IMR-90 (cell line): ENCODE measurements around the gene TPCN1. TPM values are rescaled to one million over a fixed set of nuclear protein-coding genes. Genes with fewer than 3 reads are reported as not detected.

ENCODE experiments used
- ATAC-seq: fragments of 200-7000 bp; cut with Tn5 transposase; 2 replicates; pipeline ENCODE4 v1.9.1; 2020; ENCODE audit warnings: low read depth, mild to moderate bottlenecking, moderate library complexity
- BruUV-seq: library from RNA; stranded (reverse); fragments of 400-500 nt; replicated peaks from 2 replicates; lab custom pipeline; 2021; lab: Mats Ljungman, UMichigan
- CTCF ChIA-PET: fragments of 300-600 bp; formaldehyde crosslinking; extraction: SDS; loops from one replicate; lab custom pipeline; 2021; ENCODE audit warnings: antibody characterized with exemption; lab: Yijun Ruan, JAX
- POLR2A ChIA-PET: fragments of 300-600 bp; sonication (Branson Sonifier 250); formaldehyde crosslinking; loops from one replicate; lab custom pipeline; 2022; ENCODE audit warnings: antibody characterized with exemption; ENCODE audit not compliant: unreplicated experiment; lab: Charles Lee
- DNase-seq: peaks from one replicate; pipeline ENCODE4 v3.0.0; 2013
- H2AFZ ChIP-seq: replicated peaks from 2 replicates; pipeline ENCODE3; 2013; ENCODE audit warnings: low read length, mild to moderate bottlenecking; ENCODE audit not compliant: poor library complexity
- H2AK5ac ChIP-seq: 2 replicates; pipeline ENCODE4 v1.6.1; 2013; ENCODE audit warnings: low read depth, low read length, inconsistent platforms
- H2AK9ac ChIP-seq: replicated peaks from 2 replicates; pipeline ENCODE3; 2013; ENCODE audit warnings: mild to moderate bottlenecking, low read depth, low read length, moderate library complexity; ENCODE audit not compliant: poor library complexity
- H2BK120ac ChIP-seq: 2 replicates; pipeline ENCODE4 v1.6.1; 2013; ENCODE audit warnings: low read depth, low read length, inconsistent platforms
- H2BK15ac ChIP-seq: 3 replicates; pipeline ENCODE4 v1.6.1; 2013; ENCODE audit warnings: low read depth, low read length, inconsistent platforms
- H2BK20ac ChIP-seq: 2 replicates; pipeline ENCODE4 v1.6.1; 2013; ENCODE audit warnings: low read depth, mild to moderate bottlenecking, inconsistent platforms, low read length, moderate library complexity
- H2BK5ac ChIP-seq: 2 replicates; pipeline ENCODE4 v1.6.1; 2013; ENCODE audit warnings: mild to moderate bottlenecking, low read depth, low read length, inconsistent platforms; ENCODE audit not compliant: poor library complexity, severe bottlenecking
- H3K14ac ChIP-seq: replicated peaks from 2 replicates; pipeline ENCODE4 v1.6.1; 2013; ENCODE audit warnings: low read depth, low read length, inconsistent platforms
- H3K18ac ChIP-seq: 2 replicates; pipeline ENCODE4 v1.6.1; 2013; ENCODE audit warnings: low read depth, low read length, control low read depth
- H3K23ac ChIP-seq: 2 replicates; pipeline ENCODE4 v1.6.1; 2013; ENCODE audit warnings: low read depth, low read length, inconsistent platforms
- H3K27ac ChIP-seq: 2 replicates; pipeline ENCODE4 v1.5.1; 2013; ENCODE audit warnings: mild to moderate bottlenecking, control low read depth, low read length; ENCODE audit not compliant: insufficient read depth
- H3K27me3 ChIP-seq: 2 replicates; pipeline ENCODE4 v1.6.1; 2013; ENCODE audit warnings: low read length; ENCODE audit not compliant: control insufficient read depth, insufficient read depth
- H3K36me3 ChIP-seq: 2 replicates; pipeline ENCODE4 v1.6.1; 2013; ENCODE audit warnings: low read length, mixed read lengths; ENCODE audit not compliant: control insufficient read depth, insufficient read depth
- H3K4ac ChIP-seq: 2 replicates; pipeline ENCODE4 v1.6.1; 2013; ENCODE audit warnings: low read depth, low read length, inconsistent platforms
- H3K4me1 ChIP-seq: 2 replicates; pipeline ENCODE4 v1.6.1; 2013; ENCODE audit warnings: low read length, mixed read lengths; ENCODE audit not compliant: control insufficient read depth, insufficient read depth
- H3K4me2 ChIP-seq: 2 replicates; pipeline ENCODE4 v1.6.1; 2013; ENCODE audit warnings: low read depth, mild to moderate bottlenecking, control low read depth, low read length, moderate library complexity
- H3K4me3 ChIP-seq: 2 replicates; pipeline ENCODE4 v1.5.1; 2013; ENCODE audit warnings: low read depth, mild to moderate bottlenecking, control low read depth, low read length, moderate library complexity; ENCODE audit not compliant: insufficient read depth
- H3K56ac ChIP-seq: 2 replicates; pipeline ENCODE4 v1.6.1; 2013; ENCODE audit warnings: low read length, inconsistent platforms; ENCODE audit not compliant: insufficient read depth; ENCODE audit errors: extremely low read depth
- H3K79me1 ChIP-seq, 2 experiments: 2 replicates each; pipeline ENCODE4 v1.6.1; 2013; ENCODE audit warnings: low read length in 2 of 2, inconsistent platforms in 1 of 2, low read depth in 1 of 2
- H3K9ac ChIP-seq: 2 replicates; pipeline ENCODE4 v1.6.1; 2013; ENCODE audit warnings: low read depth, low read length, control low read depth
- H3K9me1 ChIP-seq: 2 replicates; pipeline ENCODE4 v1.6.1; 2013; ENCODE audit warnings: low read length, inconsistent platforms; ENCODE audit not compliant: insufficient read depth
- H3K9me3 ChIP-seq: 2 replicates; pipeline ENCODE4 v1.6.1; 2013; ENCODE audit warnings: low read length; ENCODE audit not compliant: control insufficient read depth, insufficient read depth
- H4K20me1 ChIP-seq: 2 replicates; pipeline ENCODE4 v1.6.1; 2013; ENCODE audit warnings: low read length, inconsistent platforms; ENCODE audit not compliant: insufficient read depth
- H4K5ac ChIP-seq: 2 replicates; pipeline ENCODE4 v1.6.1; 2013; ENCODE audit warnings: mild to moderate bottlenecking, low read depth, low read length, control low read depth
- H4K8ac ChIP-seq, 2 experiments: 2 replicates each; pipeline ENCODE4 v1.6.1; 2013; ENCODE audit warnings: low read depth in 2 of 2, low read length in 2 of 2, control low read depth in 1 of 2, inconsistent platforms in 1 of 2
- H4K91ac ChIP-seq: 2 replicates; pipeline ENCODE4 v1.6.1; 2013; ENCODE audit warnings: low read depth, low read length, inconsistent platforms; ENCODE audit not compliant: insufficient read depth
- MXI1 ChIP-seq: IDR thresholded peaks from 2 replicates; pipeline ENCODE4 v1.6.1; 2012; ENCODE audit warnings: low read depth, mild to moderate bottlenecking, low read length, moderate library complexity, borderline replicate concordance
- WGBS, 2 experiments: methylation state at CpG; one replicate each; pipeline versions ENCODE4 v1.1.5 to v1.1.7; 2013; ENCODE audit warnings: missing lambda C conversion rate in 2 of 2; ENCODE audit not compliant: insufficient read length in 1 of 2; ENCODE audit errors: extremely low coverage in 2 of 2; 5-methylcytosine and 5-hydroxymethylcytosine counted together
- dilution Hi-C: fragments of 300-500 bp; cut with HindIII; formaldehyde crosslinking; loops from one replicate; pipeline ENCODE4 v1.14.3; 2018; ENCODE audit warnings: low sequenced_read_pairs; ENCODE audit not compliant: unreplicated experiment
- in situ Hi-C: fragments of 300-500 bp; cut with MboI; formaldehyde crosslinking; loops from 3 replicates; pipeline ENCODE4 v1.14.3; 2019; ENCODE audit warnings: low sequenced_read_pairs, inconsistent platforms, mixed read lengths
- intact Hi-C: fragments of 100-400 bp; cut with micrococcal nuclease; formaldehyde crosslinking; loops from 2 replicates; pipeline ENCODE4 v1.10.0; 2022
- polyA plus RNA-seq, 3 experiments: library from polyadenylated mRNA; depleted of rRNA; stranded (reverse); fragments of >200 nt; gene quantifications; 2 replicates each; pipeline ENCODE4 v1.2.3, GENCODE V29; 2012; ENCODE audit warnings: low replicate concordance in 1 of 3
- total RNA-seq: library from RNA; depleted of rRNA; stranded (reverse); fragments of >200 nt; gene quantifications from 2 replicates; pipeline ENCODE4 v1.2.3, GENCODE V29; 2012

The TPCN1 gene
- total and polyA plus RNA-seq, 2 of the 4 experiments (the other 2 are of a cell fraction): 2.0 to 13.2 TPM

GRCh38 chr12:113233967-113234366 lies 12.7 kb downstream of the TPCN1 start:
- H2BK120ac ChIP-seq: no peak overlapping the region
- WGBS, 2 experiments: no CpG with 5 or more reads among the region's 4 CpGs
- H3K18ac ChIP-seq: no peak overlapping the region
- no peak overlapping the region for H2BK20ac ChIP-seq
- no peak overlapping the region; the same call in 1 of the 2 replicates for H2AK5ac ChIP-seq
- H2BK15ac ChIP-seq: no peak overlapping the region
- no peak overlapping the region for H2AFZ ChIP-seq
- no peak overlapping the region for H2BK5ac ChIP-seq
- peaks cover 27% of the 10 kb centered on the region for H3K36me3 ChIP-seq
- H3K23ac ChIP-seq: no peak overlapping the region
- POLR2A ChIA-PET: no interaction called here
- no peak overlapping the region for H3K4ac ChIP-seq
- ATAC-seq (no peak), DNase-seq (no peak)
- H3K14ac ChIP-seq: no peak overlapping the region
- dilution Hi-C loops: no loop called here
- H3K9me3 ChIP-seq: peaks cover 4% of the 10 kb centered on the region
- H2AK9ac ChIP-seq: no peak overlapping the region
- peaks cover 17% of the 10 kb centered on the region; the same call in 1 of the 2 replicates for H3K9me1 ChIP-seq
- H3K4me2 ChIP-seq: no peak overlapping the region
- no peak overlapping the region for H3K9ac ChIP-seq
- no peak overlapping the region for H3K27ac ChIP-seq
- intact Hi-C loops: no loop called here
- in situ Hi-C loops: no loop called here
- no peaks in the 10 kb centered on the region for H3K79me1 ChIP-seq
- H4K5ac ChIP-seq: no peak overlapping the region
- BruUV-seq: no TSS peak
- CTCF ChIA-PET: interaction anchor here (0.8 kb wide), 1 partner anchor 21 kb away, joined by 3 read pairs; no protein-coding TSS in a partner anchor
- no peak overlapping the region for H3K56ac ChIP-seq
- no peak for TF ChIP-seq MXI1
- H4K91ac ChIP-seq: no peak overlapping the region
- peaks cover 10% of the 10 kb centered on the region for H3K4me1 ChIP-seq
- H4K8ac ChIP-seq: no peak overlapping the region
- H3K4me3 ChIP-seq: no peak overlapping the region
- no peaks in the 10 kb centered on the region for H3K27me3 ChIP-seq
- H4K20me1 ChIP-seq: no peaks in the 10 kb centered on the region
